GM21423 (cell line): Measurements from ENCODE around the gene SH3RF1.

ENCODE experiments used
- ATAC-seq: cut with Tn5 transposase; IDR thresholded peaks from one replicate; pipeline ENCODE4 v1.9.1; 2021; ENCODE audit warnings: mild to moderate bottlenecking, moderate library complexity; ENCODE audit not compliant: unreplicated experiment

The SH3RF1 gene

GRCh38 chr4:169167957-169168858, 102.5 kb downstream of the SH3RF1 start:
- ATAC-seq = peak; percentile 91

- no peak for ATAC-seq
These were observed 105.9 kb downstream of the SH3RF1 start for GRCh38 chr4:169164669-169165415.

- no peak for ATAC-seq
These were observed 106.6 kb downstream of the SH3RF1 start for GRCh38 chr4:169163947-169164668.

GRCh38 chr4:169163495-169163894, 107.3 kb downstream of the SH3RF1 start:
- ATAC-seq = no peak

GRCh38 chr4:169160825-169161224, 109.9 kb downstream of the SH3RF1 start:
- no peak for ATAC-seq

GRCh38 chr4:169159624-169160171, 111.1 kb downstream of the SH3RF1 start:
- ATAC-seq = no peak

GRCh38 chr4:169158861-169159260, 111.9 kb downstream of the SH3RF1 start:
- no peak for ATAC-seq

- no peak for ATAC-seq
These were observed 112.7 kb downstream of the SH3RF1 start for GRCh38 chr4:169158046-169158445.

GRCh38 chr4:169156392-169156791, 114.4 kb downstream of the SH3RF1 start:
- ATAC-seq = no peak

- no peak for ATAC-seq
These were observed 116.6 kb downstream of the SH3RF1 start for GRCh38 chr4:169154121-169154520.

GRCh38 chr4:169153481-169154087, 117.2 kb downstream of the SH3RF1 start:
- ATAC-seq = no peak

- ATAC-seq = no peak
These were observed 117.9 kb downstream of the SH3RF1 start for GRCh38 chr4:169152899-169153298.

- no peak for ATAC-seq
These were observed 118.7 kb downstream of the SH3RF1 start for GRCh38 chr4:169152098-169152497.

- no peak for ATAC-seq
These were observed 119.1 kb downstream of the SH3RF1 start for GRCh38 chr4:169151671-169152070.

- ATAC-seq = no peak
These were observed 120.0 kb downstream of the SH3RF1 start for GRCh38 chr4:169150806-169151205.

- ATAC-seq = no peak
These were observed 121.9 kb downstream of the SH3RF1 start for GRCh38 chr4:169148885-169149284.

- ATAC-seq = no peak
These were observed 123.6 kb downstream of the SH3RF1 start for GRCh38 chr4:169147191-169147590.

GRCh38 chr4:169144061-169144600, 126.6 kb downstream of the SH3RF1 start:
- ATAC-seq = no peak

GRCh38 chr4:169143335-169143734, 127.4 kb downstream of the SH3RF1 start:
- no peak for ATAC-seq

- no peak for ATAC-seq
These were observed 127.8 kb downstream of the SH3RF1 start for GRCh38 chr4:169142906-169143305.
